C4-2B (cell line): ENCODE results near the gene WNT5B.

Experiments
- ZFX ChIP-seq: fragments of 450-650 bp; IDR thresholded peaks from 2 replicates; pipeline ENCODE4 v1.6.1; 2017
- TF ChIP-seq, protein P1 (sequence below): fragments of 450-650 bp; conservative IDR thresholded peaks from 2 replicates; pipeline ENCODE4 v1.5.1; 2017; ENCODE audit warnings: mild to moderate bottlenecking

DNA sequence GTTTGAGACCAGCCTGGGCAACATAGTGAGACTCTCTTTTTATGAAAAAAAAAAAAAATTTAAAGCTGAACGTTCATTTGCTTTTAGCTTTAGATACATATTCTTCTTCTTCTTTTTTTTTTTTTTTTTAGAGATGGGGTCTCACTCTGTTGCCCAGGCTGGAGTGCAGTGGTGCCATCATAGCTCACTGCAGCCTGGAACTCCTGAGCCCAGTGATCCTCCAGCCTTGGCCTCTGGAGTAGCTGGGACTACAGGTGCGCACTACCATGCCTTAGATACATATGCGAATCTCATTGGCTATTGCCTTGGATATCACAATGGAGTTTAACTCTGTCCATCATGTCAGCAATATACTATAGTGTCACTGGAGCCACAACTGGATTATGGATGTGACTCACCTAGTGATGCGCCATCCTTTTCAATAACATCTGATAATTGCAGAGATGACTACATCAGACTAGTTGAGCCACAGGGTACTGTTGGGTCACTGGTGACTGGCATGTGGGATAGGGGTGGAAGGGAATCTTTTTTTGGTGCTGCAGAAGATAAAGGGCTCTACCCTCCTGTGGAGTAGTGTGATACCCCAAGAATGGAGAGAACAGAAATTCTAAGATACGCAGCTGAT is 59.2 kb downstream of the WNT5B start:
- TF ChIP-seq, protein P1, sequence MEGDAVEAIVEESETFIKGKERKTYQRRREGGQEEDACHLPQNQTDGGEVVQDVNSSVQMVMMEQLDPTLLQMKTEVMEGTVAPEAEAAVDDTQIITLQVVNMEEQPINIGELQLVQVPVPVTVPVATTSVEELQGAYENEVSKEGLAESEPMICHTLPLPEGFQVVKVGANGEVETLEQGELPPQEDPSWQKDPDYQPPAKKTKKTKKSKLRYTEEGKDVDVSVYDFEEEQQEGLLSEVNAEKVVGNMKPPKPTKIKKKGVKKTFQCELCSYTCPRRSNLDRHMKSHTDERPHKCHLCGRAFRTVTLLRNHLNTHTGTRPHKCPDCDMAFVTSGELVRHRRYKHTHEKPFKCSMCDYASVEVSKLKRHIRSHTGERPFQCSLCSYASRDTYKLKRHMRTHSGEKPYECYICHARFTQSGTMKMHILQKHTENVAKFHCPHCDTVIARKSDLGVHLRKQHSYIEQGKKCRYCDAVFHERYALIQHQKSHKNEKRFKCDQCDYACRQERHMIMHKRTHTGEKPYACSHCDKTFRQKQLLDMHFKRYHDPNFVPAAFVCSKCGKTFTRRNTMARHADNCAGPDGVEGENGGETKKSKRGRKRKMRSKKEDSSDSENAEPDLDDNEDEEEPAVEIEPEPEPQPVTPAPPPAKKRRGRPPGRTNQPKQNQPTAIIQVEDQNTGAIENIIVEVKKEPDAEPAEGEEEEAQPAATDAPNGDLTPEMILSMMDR, result no peak
- no peak for TF ChIP-seq ZFX
